GM23248 (cell line): ENCODE results near the gene PSME4. TPM values are rescaled to one million over a fixed set of nuclear protein-coding genes. Genes with fewer than 3 reads are reported as not detected.

ENCODE experiments used
- DNase-seq: peaks from one replicate; pipeline ENCODE4 v3.0.0-alpha.2; 2015
- H2AFZ ChIP-seq: fragments of 200-600 bp; sonication (generic); 2 replicates; pipeline ENCODE4 v1.6.1; 2016; ENCODE audit warnings: antibody characterized with exemption
- H3F3A ChIP-seq: fragments of 200-600 bp; sonication (generic); 2 replicates; pipeline ENCODE4 v1.6.1; 2016; ENCODE audit warnings: mild to moderate bottlenecking, antibody characterized with exemption, mixed run types; ENCODE audit not compliant: insufficient read depth
- H3K27ac ChIP-seq: fragments of 200-600 bp; sonication (generic); 2 replicates; pipeline ENCODE4 v1.5.1; 2016; ENCODE audit warnings: mild to moderate bottlenecking
- H3K27me3 ChIP-seq: fragments of 200-600 bp; sonication (generic); replicated peaks from 2 replicates; pipeline ENCODE4 v1.6.1; 2016; ENCODE audit warnings: mild to moderate bottlenecking; ENCODE audit not compliant: insufficient read depth
- H3K36me3 ChIP-seq: fragments of 200-600 bp; sonication (generic); 2 replicates; pipeline ENCODE4 v1.6.1; 2016; ENCODE audit warnings: low read depth, mild to moderate bottlenecking
- H3K4me1 ChIP-seq: fragments of 200-600 bp; sonication (generic); 2 replicates; pipeline ENCODE4 v1.6.1; 2016; ENCODE audit warnings: mild to moderate bottlenecking; ENCODE audit not compliant: insufficient read depth
- H3K4me2 ChIP-seq: fragments of 200-600 bp; sonication (generic); one replicate; pipeline ENCODE4 v1.6.1; 2016; ENCODE audit warnings: mild to moderate bottlenecking; ENCODE audit not compliant: unreplicated experiment
- H3K4me3 ChIP-seq: fragments of 200-600 bp; sonication (generic); 2 replicates; pipeline ENCODE4 v1.5.1; 2016; ENCODE audit warnings: mild to moderate bottlenecking
- H3K79me2 ChIP-seq: fragments of 200-600 bp; sonication (generic); 2 replicates; pipeline ENCODE4 v1.6.1; 2016; ENCODE audit warnings: mild to moderate bottlenecking; ENCODE audit not compliant: insufficient read depth
- H3K9ac ChIP-seq: fragments of 200-600 bp; sonication (generic); 2 replicates; pipeline ENCODE4 v1.6.1; 2016; ENCODE audit warnings: mild to moderate bottlenecking
- H3K9me2 ChIP-seq: fragments of 200-600 bp; sonication (generic); 2 replicates; pipeline ENCODE4 v1.6.1; 2016; ENCODE audit warnings: mixed run types, mild to moderate bottlenecking, moderate library complexity; ENCODE audit not compliant: insufficient read depth
- H3K9me3 ChIP-seq: fragments of 200-600 bp; sonication (generic); one replicate; pipeline ENCODE4 v1.6.1; 2017; ENCODE audit warnings: low read depth
- H4K20me1 ChIP-seq: fragments of 200-600 bp; sonication (generic); 2 replicates; pipeline ENCODE4 v1.6.0; 2016; ENCODE audit not compliant: insufficient read depth
- EZH2 ChIP-seq: fragments of 200-600 bp; sonication (generic); IDR thresholded peaks from 2 replicates; pipeline ENCODE4 v1.6.1; 2018; ENCODE audit warnings: antibody characterized with exemption, mild to moderate bottlenecking; ENCODE audit not compliant: insufficient read depth, poor library complexity, severe bottlenecking
- EZH2phosphoT487 ChIP-seq: fragments of 200-600 bp; sonication (generic); IDR thresholded peaks from 2 replicates; pipeline ENCODE4 v1.6.1; 2018; ENCODE audit warnings: antibody characterized with exemption, moderate library complexity, mild to moderate bottlenecking, low read depth; ENCODE audit not compliant: insufficient read depth
- WGBS, 2 experiments: methylation state at CpG; one replicate each; pipeline ENCODE4 v1.1.6; 2015 to 2017; ENCODE audit warnings: low lambda C conversion rate in 2 of 2, low coverage in 1 of 2; ENCODE audit errors: missing lambda C conversion rate in 2 of 2; 5-methylcytosine and 5-hydroxymethylcytosine counted together
- in situ Hi-C: fragments of 300-500 bp; cut with MboI; formaldehyde crosslinking; loops from 2 replicates; pipeline ENCODE4 v1.15.0; 2020
- polyA plus RNA-seq: library from polyadenylated mRNA; unstranded; fragments of >200 nt; fragmentation: Nextera tagmentation; extraction: Ambion mirVana; gene quantifications from 2 replicates; pipeline ENCODE4 v1.2.1, GENCODE V29; 2016
- total RNA-seq: library from RNA; depleted of rRNA; stranded (reverse); fragments of >200 nt; shearing (Covaris generic); gene quantifications from 2 replicates; pipeline ENCODE4 v1.2.3, GENCODE V29; 2014

Gene PSME4
- total and polyA plus RNA-seq, 2 experiments from 2014 or later = 16.2 to 29.3 TPM

- no peak for DNase-seq
- Histone ChIP-seq H3K9me2 (no peaks in the 10 kb centered on the region), H3K27me3 (no peaks in the 10 kb centered on the region), H3K4me2 (no peak overlapping the region), H3K36me3 (no peaks in the 10 kb centered on the region), H3F3A (no peaks in the 10 kb centered on the region), H3K4me1 (no peaks in the 10 kb centered on the region), H3K79me2 (no peaks in the 10 kb centered on the region; the same call in 1 of the 2 replicates), H3K27ac (no peak overlapping the region), H4K20me1 (no peaks in the 10 kb centered on the region), H3K9ac (no peak overlapping the region), H2AFZ (no peak overlapping the region), H3K4me3 (no peak overlapping the region), H3K9me3 (no peaks in the 10 kb centered on the region)
- 80 to 86% methylated on average over 1 of the region's 1 CpG for WGBS, 2 experiments
- no peak for TF ChIP-seq EZH2phosphoT487
- no peak for TF ChIP-seq EZH2
- in situ Hi-C loops = no loop called here
Measured at GRCh38 chr2:54000122-54000521, 29.3 kb upstream of the PSME4 start.

- H3K79me2 ChIP-seq = no peaks in the 10 kb centered on the region; the same call in 1 of the 2 replicates
- in situ Hi-C loops = no loop called here
- no peaks in the 10 kb centered on the region for H3F3A ChIP-seq
- no peak overlapping the region for H3K27ac ChIP-seq
- no peak overlapping the region for H3K4me3 ChIP-seq
- H3K27me3 ChIP-seq = no peaks in the 10 kb centered on the region
- H3K9me2 ChIP-seq = no peaks in the 10 kb centered on the region
- 77 to 79% methylated on average over 3 of the region's 3 CpGs for WGBS, 2 experiments
- no peak for TF ChIP-seq EZH2
- no peak for TF ChIP-seq EZH2phosphoT487
- H4K20me1 ChIP-seq = no peaks in the 10 kb centered on the region
- no peaks in the 10 kb centered on the region for H3K9me3 ChIP-seq
- no peak for DNase-seq
- H3K9ac ChIP-seq = no peak overlapping the region
- no peaks in the 10 kb centered on the region for H3K4me1 ChIP-seq
- H3K4me2 ChIP-seq = no peak overlapping the region
- H3K36me3 ChIP-seq = no peaks in the 10 kb centered on the region
- no peak overlapping the region for H2AFZ ChIP-seq
Measured at GRCh38 chr2:53998834-53999233, 28.0 kb upstream of the PSME4 start.

- 96% methylated on average over 8 of the region's 8 CpGs for WGBS, 2 experiments
- no peak overlapping the region for H3K4me3 ChIP-seq
- H3K9ac ChIP-seq = no peak overlapping the region
- no peak for DNase-seq
- no peak for TF ChIP-seq EZH2phosphoT487
- no peak for TF ChIP-seq EZH2
- no peak overlapping the region for H2AFZ ChIP-seq
- 0 out of 2 replicates have a peak, but pooled peaks cover 4% of the 10 kb centered on the region for H3K79me2 ChIP-seq
- H3K9me3 ChIP-seq = no peaks in the 10 kb centered on the region
- H3K4me1 ChIP-seq = no peaks in the 10 kb centered on the region
- H3K4me2 ChIP-seq = no peak overlapping the region
- H3F3A ChIP-seq = no peaks in the 10 kb centered on the region
- in situ Hi-C loops = no loop called here
- H3K27ac ChIP-seq = no peak overlapping the region
- H3K27me3 ChIP-seq = no peaks in the 10 kb centered on the region
- H3K9me2 ChIP-seq = no peaks in the 10 kb centered on the region
- H4K20me1 ChIP-seq = no peaks in the 10 kb centered on the region
- no peaks in the 10 kb centered on the region for H3K36me3 ChIP-seq
Measured at GRCh38 chr2:53994818-53995808, 24.3 kb upstream of the PSME4 start.

GRCh38 chr2:53991948-53992347 is 21.2 kb upstream of the PSME4 start:
- no peak overlapping the region for H3K4me3 ChIP-seq
- no peak overlapping the region for H2AFZ ChIP-seq
- no peaks in the 10 kb centered on the region for H3K36me3 ChIP-seq
- H3K4me2 ChIP-seq = no peak overlapping the region
- H3K4me1 ChIP-seq = peaks cover 16% of the 10 kb centered on the region
- H3K27me3 ChIP-seq = no peaks in the 10 kb centered on the region
- no peaks in the 10 kb centered on the region for H4K20me1 ChIP-seq
- H3K79me2 ChIP-seq = 0 out of 2 replicates have a peak, but pooled peaks cover 12% of the 10 kb centered on the region
- no peaks in the 10 kb centered on the region for H3K9me2 ChIP-seq
- in situ Hi-C loops = no loop called here
- H3K9ac ChIP-seq = no peak overlapping the region
- DNase-seq = no peak
- H3F3A ChIP-seq = peaks cover 10% of the 10 kb centered on the region
- H3K9me3 ChIP-seq = no peaks in the 10 kb centered on the region
- H3K27ac ChIP-seq = no peak overlapping the region
- TF ChIP-seq EZH2phosphoT487 = no peak
- no peak for TF ChIP-seq EZH2
